Measurements from ENCODE around the gene ATG2A. TPM values are rescaled to one million over a fixed set of nuclear protein-coding genes. Genes with fewer than 3 reads are reported as not detected.

ATG2A gene
- total RNA-seq, 4 donors from 2014 or later, result 33.0 to 93.6 (median 45.8) TPM

DNA sequence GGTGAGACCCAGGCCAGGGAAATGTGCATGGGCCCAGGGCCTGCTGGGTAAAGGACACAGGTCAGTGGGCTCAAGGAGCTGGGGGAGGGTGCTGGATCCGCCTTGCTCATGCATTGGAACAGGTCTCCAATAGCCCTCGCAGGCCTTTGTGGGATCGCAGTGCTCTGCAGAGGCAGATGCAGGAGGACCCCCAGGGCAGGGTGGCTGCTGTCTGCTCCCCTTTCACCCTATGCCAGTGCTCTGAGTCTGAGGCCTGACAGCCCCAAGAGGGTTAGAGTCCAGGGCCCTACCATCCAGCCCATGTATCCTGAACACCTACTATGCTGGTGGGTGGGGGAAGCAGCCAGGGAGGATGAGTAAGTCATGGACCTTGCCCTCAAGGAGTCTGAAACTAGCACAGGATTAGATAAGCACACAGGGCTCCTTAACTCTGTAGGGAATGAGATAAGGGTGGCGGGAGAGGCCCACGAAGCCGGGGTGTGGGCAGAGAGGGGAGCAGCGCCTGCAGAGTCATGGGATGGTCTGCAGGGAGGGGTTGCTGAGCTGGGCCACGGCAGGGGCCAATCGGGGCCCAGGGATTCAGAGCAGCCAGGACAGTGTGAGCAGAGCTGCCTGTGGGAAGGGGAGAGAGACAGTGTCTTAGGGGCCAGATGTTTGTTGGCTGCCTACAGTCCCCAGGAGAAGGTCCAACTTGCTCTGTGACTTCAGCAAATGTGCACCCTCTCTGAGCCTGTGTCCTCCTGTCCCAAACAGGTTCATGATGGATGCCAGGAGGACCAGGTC, 28.1 kb downstream of the ATG2A start:
- no peak overlapping the region for H3K4me3 ChIP-seq
- peak overlapping the region in 1 of 4 donors; percentile 74 for H3K27ac ChIP-seq
- no peaks in the 10 kb centered on the region for H3K27me3 ChIP-seq
- TF ChIP-seq EP300 (IDR thresholded peaks at IDR 0.05), result no peak
- TF ChIP-seq POLR2A (IDR thresholded peaks at IDR 0.05), result no peak
- TF ChIP-seq, protein P1, sequence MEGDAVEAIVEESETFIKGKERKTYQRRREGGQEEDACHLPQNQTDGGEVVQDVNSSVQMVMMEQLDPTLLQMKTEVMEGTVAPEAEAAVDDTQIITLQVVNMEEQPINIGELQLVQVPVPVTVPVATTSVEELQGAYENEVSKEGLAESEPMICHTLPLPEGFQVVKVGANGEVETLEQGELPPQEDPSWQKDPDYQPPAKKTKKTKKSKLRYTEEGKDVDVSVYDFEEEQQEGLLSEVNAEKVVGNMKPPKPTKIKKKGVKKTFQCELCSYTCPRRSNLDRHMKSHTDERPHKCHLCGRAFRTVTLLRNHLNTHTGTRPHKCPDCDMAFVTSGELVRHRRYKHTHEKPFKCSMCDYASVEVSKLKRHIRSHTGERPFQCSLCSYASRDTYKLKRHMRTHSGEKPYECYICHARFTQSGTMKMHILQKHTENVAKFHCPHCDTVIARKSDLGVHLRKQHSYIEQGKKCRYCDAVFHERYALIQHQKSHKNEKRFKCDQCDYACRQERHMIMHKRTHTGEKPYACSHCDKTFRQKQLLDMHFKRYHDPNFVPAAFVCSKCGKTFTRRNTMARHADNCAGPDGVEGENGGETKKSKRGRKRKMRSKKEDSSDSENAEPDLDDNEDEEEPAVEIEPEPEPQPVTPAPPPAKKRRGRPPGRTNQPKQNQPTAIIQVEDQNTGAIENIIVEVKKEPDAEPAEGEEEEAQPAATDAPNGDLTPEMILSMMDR (IDR thresholded peaks at IDR 0.05), result no peak
- H3K36me3 ChIP-seq, result no peaks in the 10 kb centered on the region
- 66 to 78% methylated on average over 8 to 9 of the region's 9 CpGs for WGBS, 2 donors
- H3K4me1 ChIP-seq, result peaks cover 0 to 14% (median 6%) of the 10 kb centered on the region in 4 donors
- DNase-seq (ENCODE audit: low spot score in 2 of 2), result no peak
- no peaks in the 10 kb centered on the region for H3K9me3 ChIP-seq

DNA sequence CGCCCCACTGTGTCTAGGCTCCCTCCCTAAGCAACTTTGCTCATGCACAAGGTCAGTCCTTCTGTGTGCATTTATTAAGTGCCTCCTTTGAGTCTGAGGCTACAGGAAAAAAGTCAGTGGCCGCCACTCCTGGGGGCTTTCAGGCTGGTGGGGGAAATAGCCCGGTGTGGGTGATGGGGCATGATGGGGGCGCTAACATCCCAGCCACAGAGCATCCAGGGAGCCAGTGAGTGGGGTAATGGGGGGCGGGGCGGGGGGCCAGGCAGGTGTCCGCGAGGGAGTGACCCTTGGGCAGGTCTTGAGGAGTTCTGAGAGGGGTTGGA, 28.6 kb downstream of the ATG2A start:
- Histone ChIP-seq H3K4me3 (peak overlapping the region in 2 of 4 donors; percentile 27 to 38), H3K9me3 (no peaks in the 10 kb centered on the region), H3K27ac (peak overlapping the region in 2 of 4 donors; percentile 59 to 80), H3K27me3 (no peaks in the 10 kb centered on the region), H3K4me1 (peaks cover 0 to 12% (median 6%) of the 10 kb centered on the region in 4 donors), H3K36me3 (no peaks in the 10 kb centered on the region)
- no peak for DNase-seq (ENCODE audit: low spot score in 2 of 2)
- TF ChIP-seq EP300 (IDR thresholded peaks at IDR 0.05) (no peak), POLR2A (IDR thresholded peaks at IDR 0.05) (no peak)
- TF ChIP-seq, protein P1 (IDR thresholded peaks at IDR 0.05), result no peak
- 58 to 69% methylated on average over 8 of the region's 8 CpGs for WGBS, 2 donors

DNA sequence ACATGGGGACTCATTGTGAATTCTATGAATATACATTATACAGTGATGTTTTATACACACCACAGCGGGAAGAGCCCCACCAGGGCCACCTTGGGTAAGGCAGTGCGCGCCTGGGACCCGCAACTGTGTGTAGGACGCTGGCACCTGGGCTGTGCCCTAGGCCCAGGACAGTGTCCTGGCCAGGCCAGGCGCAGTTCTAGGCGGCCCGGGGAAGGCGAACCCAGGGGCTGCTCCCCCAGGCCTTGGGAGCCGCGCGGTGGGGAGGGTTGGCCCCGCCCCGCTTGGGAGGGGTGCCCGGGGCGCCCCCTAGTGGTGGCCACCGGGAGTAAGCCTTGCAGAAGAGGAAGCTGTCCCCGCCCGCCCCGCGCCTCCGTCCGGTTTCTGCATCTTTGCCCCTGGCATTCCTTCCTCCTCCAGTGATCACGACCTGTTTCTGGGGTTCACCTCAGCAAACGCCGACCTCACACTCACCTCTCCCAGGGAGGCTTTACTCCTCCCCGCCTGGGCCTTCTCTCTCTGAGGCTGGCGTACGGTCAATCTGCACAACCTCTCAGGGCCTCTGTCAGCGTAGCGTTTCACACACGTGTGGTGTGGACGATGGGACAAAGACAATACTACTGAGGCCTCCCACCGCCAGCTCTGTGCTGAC, 29.1 kb downstream of the ATG2A start:
- TF ChIP-seq, protein P1 (IDR thresholded peaks at IDR 0.05), result peak; percentile 98 to 99 (median 98)
- TF ChIP-seq EP300 (IDR thresholded peaks at IDR 0.05) (peak in 1 of 2 donors; percentile 17), POLR2A (IDR thresholded peaks at IDR 0.05) (no peak)
- Histone ChIP-seq H3K36me3 (no peaks in the 10 kb centered on the region), H3K4me1 (peaks cover 0 to 12% (median 6%) of the 10 kb centered on the region in 4 donors), H3K4me3 (peak overlapping the region in 3 of 4 donors; percentile 3 to 38 (median 27)), H3K27ac (peak overlapping the region in 3 of 4 donors; percentile 58 to 80 (median 59)), H3K9me3 (no peaks in the 10 kb centered on the region), H3K27me3 (no peaks in the 10 kb centered on the region)
- WGBS, 2 donors, result 9 to 16% methylated on average over 17 to 34 of the region's 34 CpGs
- DNase-seq (ENCODE audit: low spot score in 2 of 2), result peak; percentile 64 to 68

DNA sequence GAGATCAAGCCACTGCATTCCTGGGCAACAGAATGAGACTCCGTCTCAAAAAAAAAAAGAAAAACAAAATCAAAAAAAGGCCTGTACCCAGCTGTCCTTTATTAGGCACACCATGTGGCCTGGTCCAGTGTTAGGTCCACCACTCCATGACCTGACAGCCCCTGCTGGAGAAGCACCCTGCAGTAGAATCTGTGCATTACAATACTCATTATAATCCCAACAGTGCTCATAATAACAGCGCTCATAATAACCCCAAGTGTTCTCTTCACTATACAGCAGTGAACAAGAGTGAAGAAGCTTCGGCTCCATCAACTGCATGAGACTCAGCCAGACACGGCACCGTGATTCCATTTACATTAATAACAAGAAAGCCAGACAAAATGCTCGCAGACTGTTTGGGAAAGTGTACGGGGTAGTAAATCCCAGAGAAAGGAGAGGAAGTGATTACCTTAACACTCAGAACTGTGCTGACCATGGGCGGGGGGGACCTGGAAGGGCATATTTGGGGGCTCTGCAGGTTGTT, 29.7 kb downstream of the ATG2A start:
- Histone ChIP-seq H3K4me1 (peaks cover 0 to 15% (median 6%) of the 10 kb centered on the region in 4 donors), H3K4me3 (no peak overlapping the region), H3K27ac (peak overlapping the region in 3 of 4 donors; percentile 58 to 80 (median 59)), H3K9me3 (no peaks in the 10 kb centered on the region), H3K36me3 (no peaks in the 10 kb centered on the region), H3K27me3 (no peaks in the 10 kb centered on the region)
- no peak for DNase-seq (ENCODE audit: low spot score in 2 of 2)
- WGBS, 2 donors, result 70% methylated on average over 8 of the region's 8 CpGs
- TF ChIP-seq POLR2A (IDR thresholded peaks at IDR 0.05) (no peak), EP300 (IDR thresholded peaks at IDR 0.05) (no peak)
- TF ChIP-seq, protein P1 (IDR thresholded peaks at IDR 0.05), result no peak
